DMS79 (cell line): ENCODE results near the gene SAMD13.
"Not testable (repeated sequence)": the region's sequence is repeated elsewhere in the genome, so short reads cannot be mapped to it uniquely, and the experiment has no call there.

Experiments
- DNase-seq: peaks from one replicate; lab custom pipeline; 2025; lab: John Stamatoyannopoulos, UW

SAMD13 gene

DNA sequence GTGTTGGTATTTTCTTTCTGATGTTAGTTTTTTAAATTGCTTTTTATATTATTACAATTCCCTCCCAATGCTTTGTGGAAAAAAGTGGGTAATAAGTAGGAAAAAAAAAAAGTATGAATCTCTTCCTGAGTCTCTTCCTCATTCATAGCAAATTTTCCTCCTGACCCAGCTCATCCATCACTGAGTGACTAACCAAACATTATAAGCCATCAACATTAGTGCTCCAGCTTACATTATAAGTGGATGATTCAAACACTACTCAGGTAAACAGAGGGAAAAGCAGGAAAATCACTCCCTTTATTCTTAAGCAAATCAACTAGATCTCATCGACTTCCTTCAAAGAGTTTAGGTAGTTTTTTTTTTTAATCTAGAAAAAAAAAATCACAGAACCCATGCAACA lies 15.4 kb upstream of the SAMD13 start:
- no peak for DNase-seq

DNA sequence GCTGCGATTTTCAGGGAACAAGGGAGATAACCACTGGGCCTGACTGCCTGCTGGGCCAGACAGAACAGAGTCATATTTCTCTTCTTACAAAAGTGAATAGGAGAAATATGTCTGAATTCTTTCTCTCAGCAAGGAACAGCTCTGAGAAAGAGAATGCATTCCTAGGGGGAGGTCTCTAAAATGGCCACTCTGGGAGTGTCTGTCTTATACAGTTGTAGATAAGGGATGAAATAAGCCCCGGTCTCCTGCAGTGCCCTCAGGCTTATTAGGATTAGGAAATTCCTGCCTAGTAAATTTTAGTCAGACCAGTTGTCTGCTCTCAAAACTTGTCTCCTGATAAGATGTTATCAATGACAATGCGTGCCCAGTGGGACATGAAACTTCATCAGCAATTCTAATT lies 14.1 kb upstream of the SAMD13 start:
- not testable (repeated sequence) for DNase-seq

DNA sequence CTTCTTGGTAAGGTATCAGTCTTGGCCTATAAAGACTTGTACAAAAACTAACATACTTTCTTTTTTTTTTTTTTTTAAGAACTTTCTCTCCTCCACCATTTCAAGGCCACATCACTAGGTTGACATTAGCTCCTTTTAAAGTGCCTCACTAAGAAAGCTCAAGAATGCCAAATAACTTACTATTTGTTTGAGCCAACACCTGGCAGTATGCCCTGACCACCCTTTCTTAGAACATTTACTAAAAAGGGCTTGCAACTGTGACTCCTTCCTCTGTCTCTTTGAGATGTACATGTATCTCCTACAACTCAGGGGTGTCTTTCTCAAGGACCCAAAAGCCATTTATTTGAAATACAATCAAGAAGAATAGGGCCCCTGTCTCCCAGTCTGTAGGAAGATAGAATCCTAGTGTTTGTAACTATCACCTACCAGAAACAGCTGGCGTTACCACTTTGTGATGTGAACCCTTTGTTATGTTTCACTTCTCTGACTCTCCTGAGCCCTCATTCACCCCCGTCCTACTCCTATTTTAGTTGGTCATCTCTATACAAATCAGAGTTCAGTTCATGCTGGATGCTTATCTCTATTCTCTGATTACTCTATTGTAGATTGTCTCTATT lies 12.2 kb upstream of the SAMD13 start:
- DNase-seq, result no peak

DNA sequence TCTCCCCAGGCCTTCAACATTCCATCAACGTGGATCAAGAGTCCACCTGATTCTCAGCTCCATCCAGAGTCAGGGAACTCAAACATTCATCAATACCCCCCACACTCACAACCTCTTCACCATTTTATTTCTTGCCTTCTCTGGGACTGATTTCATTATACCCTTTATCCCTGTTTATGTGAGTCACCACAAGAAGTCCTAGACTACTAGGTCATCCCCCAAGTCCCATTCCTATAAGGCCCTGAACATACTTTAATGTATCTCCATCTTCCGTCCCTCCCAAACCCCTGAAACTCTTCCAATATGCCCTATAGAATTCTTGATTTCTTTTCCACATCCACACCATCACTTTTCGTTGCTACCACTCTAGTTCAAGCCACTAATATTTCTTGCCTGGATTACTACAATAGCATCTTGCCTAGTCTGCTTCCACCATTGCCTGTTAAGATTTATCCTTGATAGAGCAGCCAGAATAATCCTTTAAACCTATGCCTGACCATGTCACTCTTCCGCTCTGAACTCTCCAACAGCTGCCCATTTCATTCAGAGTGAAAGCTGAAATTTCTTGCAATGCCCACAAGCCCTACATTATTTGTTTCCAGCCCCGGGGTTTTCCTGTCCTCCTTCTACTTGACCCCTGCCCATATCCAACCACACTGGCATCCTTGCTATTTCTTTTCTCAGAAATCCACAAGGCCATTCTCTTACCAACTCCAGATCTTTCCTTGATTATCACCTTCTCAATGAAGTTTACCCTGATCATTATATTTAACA lies 9.4 kb upstream of the SAMD13 start:
- no peak for DNase-seq

DNA sequence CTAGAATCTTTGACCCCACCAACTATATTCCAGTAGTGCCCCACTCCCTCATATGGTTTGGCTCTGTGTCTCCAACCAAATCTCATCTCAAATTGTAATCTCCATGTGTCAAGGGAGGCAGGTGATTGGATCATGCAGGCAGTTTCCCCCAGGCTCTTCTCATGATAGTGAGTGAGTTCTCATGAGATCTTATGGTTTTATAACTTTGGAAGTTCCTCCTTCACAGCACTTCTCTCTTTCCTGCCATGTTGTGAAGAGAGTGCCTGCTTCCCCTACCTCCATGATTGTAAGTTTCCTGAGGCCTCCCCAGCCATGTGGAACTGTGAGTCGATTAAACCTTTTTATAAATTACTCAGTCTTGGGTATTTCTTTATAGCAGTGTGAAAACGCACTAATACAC lies 7.7 kb upstream of the SAMD13 start:
- DNase-seq, result no peak

DNA sequence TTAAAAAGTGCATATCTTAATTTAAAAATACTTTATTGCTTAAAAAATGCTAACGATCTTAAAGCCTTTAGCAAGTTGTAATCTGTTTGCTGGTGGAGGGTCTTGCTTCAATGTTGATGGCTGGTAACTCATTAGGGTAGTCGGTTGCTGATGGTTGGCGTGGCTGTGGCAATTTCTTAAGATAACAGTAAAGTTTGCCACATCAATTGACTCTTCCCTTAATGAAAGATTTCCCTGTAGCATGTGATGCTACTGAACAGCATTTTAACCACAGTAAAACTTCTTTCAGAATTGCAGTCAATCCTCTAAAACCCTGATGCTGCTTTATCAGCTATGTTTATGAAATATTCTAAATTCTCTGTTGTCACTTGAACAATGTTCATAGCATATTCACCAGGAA lies 6.8 kb upstream of the SAMD13 start:
- no peak for DNase-seq

DNA sequence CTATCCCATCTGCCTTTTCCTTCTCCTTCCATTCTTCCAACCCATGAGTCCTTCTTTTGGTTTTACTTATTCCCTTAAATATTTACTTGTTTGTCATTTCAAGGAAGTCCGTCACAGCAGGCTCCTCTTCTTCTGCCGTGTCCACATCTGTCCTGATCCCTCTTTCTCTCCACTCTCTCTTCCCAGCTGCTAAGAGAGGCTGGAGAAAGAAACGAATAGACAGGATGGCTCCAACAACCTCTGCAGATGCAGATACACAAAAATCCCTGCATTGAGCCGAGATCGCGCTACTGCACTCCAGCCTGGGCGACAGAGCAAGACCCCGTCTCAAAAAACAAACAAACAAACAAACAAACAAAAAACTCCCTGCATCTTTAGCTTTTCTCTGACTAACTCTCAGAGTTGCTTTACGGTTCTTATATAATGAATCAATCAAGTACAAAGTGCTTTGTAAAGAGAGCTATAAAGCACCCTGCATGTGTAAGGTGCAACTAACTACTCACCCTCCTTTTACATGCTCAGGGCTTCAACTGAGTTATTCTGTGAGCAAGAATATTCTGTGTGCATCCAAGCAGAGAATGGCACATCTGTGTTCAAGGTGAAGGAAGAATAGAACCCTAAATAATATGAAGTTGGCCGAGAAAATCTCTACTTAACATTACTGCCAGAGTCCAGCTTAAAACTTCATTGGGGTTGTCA lies 3.8 kb upstream of the SAMD13 start:
- DNase-seq, result no peak

DNA sequence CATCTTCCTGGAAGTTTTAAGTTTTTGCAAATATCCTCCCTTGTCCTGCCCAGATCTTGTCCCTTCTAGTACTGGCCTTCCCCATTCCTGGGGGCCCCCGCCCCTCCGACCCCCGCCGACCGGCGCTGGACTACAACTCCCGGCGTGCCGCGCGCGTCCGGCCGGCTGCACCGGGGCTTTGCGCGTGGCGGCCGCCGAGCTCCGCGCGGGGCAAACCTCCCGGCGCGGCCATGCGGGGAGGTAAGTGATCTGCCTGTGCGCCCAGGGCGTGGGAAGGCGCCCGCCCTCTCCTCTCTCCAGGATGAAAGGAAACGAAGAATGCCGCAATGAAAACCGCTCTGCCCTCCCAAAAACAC lies 3.2 kb upstream of the SAMD13 start:
- DNase-seq, result no peak

DNA sequence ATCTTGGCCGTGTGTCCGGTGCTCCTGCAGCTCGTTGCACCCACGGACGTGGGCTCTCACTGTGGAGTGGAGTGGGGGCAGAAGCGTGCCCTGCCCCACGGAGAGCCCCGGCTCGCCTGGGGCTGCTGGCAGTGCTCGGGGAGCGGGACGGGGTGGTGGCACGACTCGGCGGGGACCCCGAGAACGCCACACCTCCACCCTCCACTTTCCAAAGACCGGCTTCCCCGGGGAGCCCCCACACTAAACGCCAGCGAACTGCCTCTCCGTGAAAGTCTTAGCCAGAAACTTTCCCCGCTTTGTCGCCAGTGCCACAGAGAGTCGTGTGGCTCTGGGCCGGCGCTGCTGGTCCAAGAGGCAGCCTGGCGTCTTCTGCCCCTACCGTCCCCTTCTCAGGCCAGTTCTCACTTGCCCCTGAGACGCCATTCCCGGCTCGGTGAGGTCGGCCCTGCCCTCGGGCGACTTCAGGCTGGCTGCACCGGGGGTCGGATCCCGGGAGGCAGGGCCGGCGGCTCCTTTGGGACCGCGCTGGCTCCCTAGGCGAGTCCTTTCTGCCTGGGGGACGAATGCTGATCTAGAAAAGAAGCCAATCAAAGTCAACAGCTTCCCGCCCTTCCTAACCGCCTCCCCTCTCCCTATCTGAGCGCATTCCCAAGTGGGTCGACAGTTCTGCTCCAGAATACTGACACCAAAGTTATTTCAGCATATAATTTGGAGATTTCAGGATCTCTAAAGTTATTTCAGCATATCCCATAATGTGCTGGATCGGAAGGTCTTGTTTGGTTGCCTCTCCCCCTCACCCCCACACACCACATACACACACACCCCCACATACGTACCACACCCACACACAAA lies 2.6 kb upstream of the SAMD13 start:
- no peak for DNase-seq

DNA sequence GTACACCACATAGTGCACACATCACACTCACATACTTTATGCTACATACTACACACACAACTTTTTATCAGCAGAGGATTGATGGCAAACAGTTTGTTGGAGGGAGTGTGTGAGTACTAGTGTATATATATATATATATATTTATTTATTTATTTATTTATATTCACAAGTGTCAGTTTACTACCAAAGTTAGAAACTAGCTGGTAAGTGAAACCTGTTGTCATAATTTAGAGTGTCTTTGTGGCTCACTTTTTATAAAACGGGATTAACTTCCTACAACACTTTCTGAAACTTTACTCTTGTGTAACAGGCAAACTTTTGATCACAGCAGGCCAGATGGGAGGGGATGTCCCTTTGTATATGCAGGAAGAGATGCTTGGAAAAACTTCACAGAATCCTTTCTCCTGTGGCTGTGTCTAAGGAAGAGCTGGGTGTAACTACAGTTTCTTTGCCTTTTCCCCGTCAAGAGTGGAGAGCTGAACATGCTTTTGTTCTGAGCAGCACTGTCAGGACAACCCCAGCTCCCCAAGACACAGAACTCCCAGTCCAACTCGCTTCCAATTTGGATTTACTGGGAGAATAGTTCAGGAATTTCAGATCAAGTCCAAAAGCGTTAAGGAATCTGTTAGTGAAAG lies 1.9 kb upstream of the SAMD13 start:
- no peak for DNase-seq

DNA sequence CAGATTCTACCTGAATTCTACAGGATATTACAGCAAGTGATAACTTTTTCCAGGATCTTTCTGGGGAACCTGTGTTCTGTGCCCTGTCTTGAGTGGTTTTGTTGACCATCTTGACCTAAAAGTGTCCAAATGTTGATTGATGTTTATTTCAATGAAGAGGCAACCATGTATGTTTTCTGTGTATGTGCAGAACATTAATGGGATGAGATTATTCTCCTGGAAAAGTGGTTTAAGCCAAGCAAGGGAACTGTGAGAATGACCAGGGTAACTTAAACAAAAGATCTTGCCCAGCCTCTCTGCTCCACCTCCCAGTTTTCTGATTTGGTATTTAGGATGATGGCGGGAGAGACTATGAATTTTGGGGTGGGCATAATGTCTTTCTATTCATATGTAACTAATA lies 1.0 kb upstream of the SAMD13 start:
- DNase-seq, result no peak

DNA sequence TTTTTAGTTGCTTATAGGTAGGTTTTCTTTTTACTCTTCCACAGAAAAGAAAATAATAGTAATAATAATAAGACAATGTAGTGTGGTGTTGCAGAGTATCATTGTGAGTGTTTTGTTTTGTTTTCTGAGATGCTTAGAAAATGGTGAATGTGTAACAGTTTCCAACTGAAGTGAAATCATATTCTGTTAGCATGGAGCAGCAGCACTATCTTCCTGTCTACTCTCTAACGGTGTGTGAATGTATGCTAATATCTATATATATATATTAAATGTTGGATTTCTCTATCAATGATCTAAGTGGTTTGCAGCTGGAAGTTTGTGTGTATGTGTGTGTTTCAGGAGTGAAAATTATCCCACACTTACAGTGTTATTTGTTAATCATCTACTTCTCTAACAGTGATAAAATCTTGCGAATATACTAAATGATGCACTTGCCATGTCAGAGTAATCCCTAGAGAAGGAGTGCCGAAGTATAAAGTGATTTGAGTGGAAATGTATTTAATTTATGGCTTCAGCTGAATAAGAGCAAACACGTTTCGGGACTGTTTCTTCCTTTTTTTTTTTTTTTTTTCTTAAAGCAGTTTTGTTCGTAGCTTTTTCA lies 377 bp downstream of the SAMD13 start:
- DNase-seq, result no peak

DNA sequence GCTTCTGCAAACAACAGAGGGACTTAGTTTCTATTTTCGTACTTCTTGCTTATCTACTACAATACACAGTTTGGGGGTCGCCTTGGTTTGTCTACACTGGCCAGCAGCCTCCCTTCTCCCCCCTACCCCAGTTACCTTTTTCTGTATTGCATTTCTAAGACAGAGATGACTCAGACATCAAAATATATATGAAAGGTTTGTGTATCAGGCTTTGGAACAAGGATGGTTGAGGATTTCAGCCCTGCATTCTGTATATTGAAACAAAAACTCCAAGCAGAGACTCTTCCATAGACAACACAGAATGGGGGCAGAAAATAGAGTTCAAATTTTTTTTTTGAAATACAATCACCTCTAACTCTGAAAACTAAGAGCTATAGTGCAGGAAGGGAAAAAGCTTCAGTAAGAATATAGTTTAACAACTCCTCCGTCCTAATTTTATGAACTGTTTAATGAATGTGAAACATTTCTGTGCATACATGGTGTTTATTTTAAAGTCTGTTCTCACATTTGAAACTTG lies 1.9 kb downstream of the SAMD13 start:
- DNase-seq, result no peak

DNA sequence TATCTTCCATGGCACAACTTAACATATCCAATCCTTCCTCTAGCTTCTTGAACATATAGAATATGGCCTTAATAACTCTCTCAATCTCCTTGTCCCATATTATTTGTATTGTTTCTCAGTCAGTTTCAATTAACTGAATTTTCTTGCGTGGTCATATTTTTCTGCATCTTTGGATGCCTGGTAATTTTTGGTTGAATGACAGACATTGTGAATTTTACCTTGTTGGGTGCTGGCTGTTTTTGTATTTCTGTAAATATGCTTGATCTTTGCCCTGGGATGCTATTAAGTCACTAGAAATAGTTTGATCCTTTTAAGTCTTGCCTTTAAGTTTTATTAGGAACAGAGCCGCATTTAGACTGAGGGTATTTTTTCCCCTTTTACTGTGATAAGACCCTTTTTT lies 5.9 kb downstream of the SAMD13 start:
- no peak for DNase-seq

DNA sequence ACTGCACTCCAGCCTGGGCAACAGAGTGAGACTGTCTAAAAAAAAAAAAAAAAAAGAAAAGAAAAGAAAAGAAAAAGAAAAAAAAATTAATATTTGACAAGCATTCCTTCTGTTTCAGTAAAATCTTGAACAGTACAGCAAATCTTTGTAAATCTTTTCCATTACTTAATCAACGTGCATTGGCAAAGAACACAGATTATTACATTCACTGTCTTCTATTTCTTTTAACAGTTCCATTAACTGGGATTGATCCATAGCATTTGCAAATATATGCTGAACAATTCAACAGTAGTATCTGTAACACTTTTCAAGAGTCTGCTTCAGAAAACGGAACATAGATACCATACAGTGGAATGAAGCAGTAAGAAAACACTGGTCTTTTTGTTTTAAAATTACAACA lies 9.8 kb downstream of the SAMD13 start:
- DNase-seq, result no peak

DNA sequence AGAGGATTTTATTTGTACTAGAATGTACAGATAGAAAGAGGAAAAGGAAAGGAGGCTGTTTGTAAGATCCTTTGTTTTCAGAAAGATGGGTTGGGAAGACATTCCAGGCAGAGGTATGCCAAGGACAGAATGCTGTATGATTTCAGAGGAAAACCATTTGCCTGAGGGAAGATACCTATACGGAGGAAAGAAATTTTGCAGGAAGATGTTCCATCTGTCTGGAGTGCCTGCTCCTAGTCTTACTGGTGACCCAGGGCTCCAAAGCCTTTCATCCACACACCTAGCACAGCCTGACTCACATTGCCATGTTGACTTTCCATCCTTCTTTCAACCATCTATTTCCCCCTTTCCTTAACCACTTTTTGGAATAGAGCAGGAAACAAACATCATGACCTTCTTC lies 18.2 kb downstream of the SAMD13 start:
- DNase-seq, result no peak

DNA sequence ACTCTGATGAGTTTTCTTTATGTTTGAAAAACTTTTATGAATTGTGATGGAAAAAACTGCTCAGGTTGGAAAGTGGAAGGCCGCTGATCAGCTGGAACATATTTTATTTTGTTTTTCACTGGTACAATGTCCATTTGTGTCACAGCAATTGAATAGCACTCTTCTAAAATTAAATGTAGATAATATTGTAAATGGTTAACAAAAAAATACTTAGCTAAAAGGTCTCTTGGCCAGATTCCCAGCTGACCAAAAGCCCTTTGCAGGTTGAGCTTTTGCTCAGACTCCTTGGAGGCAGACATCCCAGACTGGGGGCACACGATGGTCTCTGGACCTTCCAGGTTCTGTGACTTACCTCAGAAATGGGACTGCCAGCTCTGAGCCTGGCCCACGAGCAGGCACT lies 26.3 kb downstream of the SAMD13 start:
- DNase-seq, result no peak

DNA sequence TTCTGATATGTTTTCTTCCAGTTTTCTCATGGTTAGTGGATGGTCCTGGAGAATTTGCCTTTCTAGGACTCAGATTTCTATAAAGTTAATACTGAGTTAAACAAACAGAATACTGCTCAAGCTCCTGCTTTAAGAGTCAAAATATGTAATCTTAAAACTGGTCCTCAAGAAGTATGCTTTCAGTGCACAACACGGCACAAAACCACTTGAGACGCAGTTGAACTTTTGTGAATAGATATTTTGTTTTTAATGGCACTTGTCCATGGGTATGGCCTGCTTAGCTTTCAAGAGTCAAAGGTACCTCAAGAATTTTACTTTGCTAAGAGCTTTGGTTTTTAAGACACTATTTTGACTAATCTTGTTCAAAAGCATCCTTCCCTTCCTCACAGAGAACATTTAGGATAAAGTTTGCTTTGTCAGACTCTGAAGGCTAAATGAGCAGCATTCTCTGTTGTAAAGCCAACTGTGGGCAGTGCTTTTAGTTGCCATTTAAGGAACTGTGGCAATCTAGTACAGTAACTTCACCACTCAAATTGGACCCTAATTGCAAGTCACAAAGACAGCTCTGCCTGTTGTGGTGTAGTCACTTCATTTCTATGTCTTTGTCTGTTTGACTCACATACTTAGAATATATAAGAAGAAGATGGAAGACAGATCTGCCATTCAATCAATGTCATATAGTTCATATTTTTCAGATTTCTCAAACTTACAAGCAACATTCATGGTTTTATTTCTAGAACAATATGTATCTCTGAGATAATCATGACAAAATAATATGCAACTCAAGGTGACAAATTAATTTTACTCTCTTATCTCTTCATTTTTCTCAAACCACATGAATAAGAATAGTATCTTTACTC lies 28.8 kb downstream of the SAMD13 start:
- peak; percentile 56 for DNase-seq

DNA sequence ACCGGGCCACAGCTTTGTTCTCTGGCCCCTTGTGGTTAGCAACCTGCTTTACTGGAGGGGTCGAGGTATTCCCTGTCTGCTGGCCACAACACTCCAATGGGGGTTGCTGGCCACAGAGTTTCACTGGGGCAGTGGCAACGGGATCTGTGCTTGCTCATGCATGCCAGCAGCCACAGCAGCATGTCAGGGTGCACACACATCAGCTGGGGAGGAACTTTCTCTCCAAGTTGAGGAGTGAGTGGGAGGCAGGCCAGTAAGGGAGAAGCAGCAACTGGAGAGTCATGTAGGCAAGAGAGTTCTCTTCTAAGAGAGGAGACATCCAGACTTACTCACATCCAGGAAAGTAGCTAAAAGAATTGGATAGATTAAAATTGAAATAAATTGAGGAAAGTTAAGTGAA lies 38.0 kb downstream of the SAMD13 start:
- no peak for DNase-seq

DNA sequence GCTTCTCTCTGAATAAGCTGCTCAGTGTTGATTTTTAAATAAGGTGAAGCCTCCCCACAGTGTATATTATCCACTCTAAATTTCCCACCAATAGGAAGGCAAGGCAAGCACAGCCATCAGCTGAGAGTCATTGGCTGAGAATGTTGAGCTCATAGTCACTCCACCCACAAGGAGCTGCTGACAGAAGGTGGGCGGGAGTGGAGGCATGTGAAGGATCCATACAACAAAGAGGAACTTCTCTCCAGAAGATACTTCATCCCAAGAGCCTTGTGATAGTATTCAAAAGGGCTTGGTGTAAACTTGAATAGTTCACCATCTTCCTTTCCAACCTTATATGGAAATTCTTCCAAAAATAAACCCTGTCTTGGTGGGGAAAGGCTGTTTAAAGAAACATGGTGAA lies 42.8 kb downstream of the SAMD13 start:
- no peak for DNase-seq
